C4-2B (cell line): Measurements from ENCODE around the gene SBK2.

ENCODE experiments used
- CTCF ChIP-seq: fragments of 450-650 bp; conservative IDR thresholded peaks from 2 replicates; pipeline ENCODE4 v1.5.1; 2017; ENCODE audit warnings: mild to moderate bottlenecking
- ZFX ChIP-seq: fragments of 450-650 bp; IDR thresholded peaks from 2 replicates; pipeline ENCODE4 v1.6.1; 2017

GRCh38 chr19:55519451-55520311 lies 17.3 kb downstream of the SBK2 start:
- no peak for TF ChIP-seq CTCF
- TF ChIP-seq ZFX = no peak
